ENCODE measurements around the gene PTPRN2.

GRCh38 chr7:157916946-157917640 is 670.5 kb downstream of the PTPRN2 start:
- no peak for TF ChIP-seq POLR2AphosphoS5 (IDR thresholded peaks at IDR 0.05)
- no peak for TF ChIP-seq CTCF (IDR thresholded peaks at IDR 0.05)
